Left kidney (tissue), 2 donors: ENCODE results near the gene PDE4C. TPM values are rescaled to one million over a fixed set of nuclear protein-coding genes. Genes with fewer than 3 reads are reported as not detected.
"Not testable (repeated sequence)": the region's sequence is repeated elsewhere in the genome, so short reads cannot be mapped to it uniquely, and the experiment has no call there.

ENCODE experiments used
- DNase-seq: peaks from one replicate; pipeline ENCODE4 v3.0.0-alpha.2; 2013
- polyA plus RNA-seq: library from polyadenylated mRNA; unstranded; fragments of 120-200 nt; gene quantifications from one replicate; pipeline ENCODE4 v1.2.1, GENCODE V29; 2013; ENCODE audit not compliant: insufficient read length

PDE4C gene
- polyA plus RNA-seq, 1 donor = 0.75 TPM

GRCh38 chr19:18223860-18224524 is 2.2 kb downstream of the PDE4C start:
- DNase-seq = no peak

- no peak for DNase-seq
These were observed 4.2 kb downstream of the PDE4C start for GRCh38 chr19:18221815-18222725.

GRCh38 chr19:18220632-18221275 is 5.5 kb downstream of the PDE4C start:
- no peak for DNase-seq

- no peak for DNase-seq
These were observed 6.2 kb downstream of the PDE4C start for GRCh38 chr19:18219911-18220631.

- no peak for DNase-seq
These were observed 7.6 kb downstream of the PDE4C start for GRCh38 chr19:18218600-18218999.

GRCh38 chr19:18218159-18218558 is 8.1 kb downstream of the PDE4C start:
- no peak for DNase-seq

- DNase-seq = no peak
These were observed 9.4 kb downstream of the PDE4C start for GRCh38 chr19:18216789-18217188.

- DNase-seq = no peak
These were observed 11.3 kb downstream of the PDE4C start for GRCh38 chr19:18214779-18215433.

GRCh38 chr19:18211683-18212082 is 14.6 kb downstream of the PDE4C start:
- DNase-seq = no peak

GRCh38 chr19:18209912-18210311 is 16.3 kb downstream of the PDE4C start:
- DNase-seq = not testable (repeated sequence)

- no peak for DNase-seq
These were observed 17.9 kb downstream of the PDE4C start for GRCh38 chr19:18208098-18208951.

GRCh38 chr19:18206018-18206417 is 20.2 kb downstream of the PDE4C start:
- DNase-seq = no peak

GRCh38 chr19:18205200-18205892 is 20.9 kb downstream of the PDE4C start:
- DNase-seq = peak; percentile 85

GRCh38 chr19:18204394-18205199 is 21.6 kb downstream of the PDE4C start:
- peak; percentile 90 for DNase-seq

- peak; percentile 100 for DNase-seq
These were observed 22.3 kb downstream of the PDE4C start, which contains the start of gene RAB3A for GRCh38 chr19:18203863-18204393. RAB3A (minus strand) TSS chr19:18204042; CDS start chr19:18202740, 1,302 bp downstream.

GRCh38 chr19:18203408-18203862 is 22.8 kb downstream of the PDE4C start:
- no peak for DNase-seq

GRCh38 chr19:18202778-18203407 is 23.3 kb downstream of the PDE4C start:
- no peak for DNase-seq

- no peak for DNase-seq
These were observed 23.9 kb downstream of the PDE4C start for GRCh38 chr19:18202397-18202777.
